HT1080 (cell line): ENCODE data around the gene MRPL10. TPM values are rescaled to one million over a fixed set of nuclear protein-coding genes. Genes with fewer than 3 reads are reported as not detected.

ENCODE experiments used
- DNase-seq: peaks from one replicate; pipeline ENCODE4 v3.0.0-alpha.2; 2015; ENCODE audit warnings: low read depth
- total RNA-seq: library from RNA; depleted of rRNA; stranded (reverse); fragments of >200 nt; shearing (Covaris generic); gene quantifications from 2 replicates; pipeline ENCODE4 v1.2.3, GENCODE V29; 2014

The MRPL10 gene
- total RNA-seq, 1 experiment from 2014 or later = 154 TPM

- DNase-seq = no peak
These were observed 8.8 kb upstream of the MRPL10 start for GRCh38 chr17:47840001-47840741.

GRCh38 chr17:47839071-47839470 is 7.7 kb upstream of the MRPL10 start:
- DNase-seq = no peak

- no peak for DNase-seq
These were observed 7.3 kb upstream of the MRPL10 start for GRCh38 chr17:47838636-47839035.

- peak; percentile 78 for DNase-seq
These were observed 6.2 kb upstream of the MRPL10 start for GRCh38 chr17:47837401-47838039.

- no peak for DNase-seq
These were observed 5.3 kb upstream of the MRPL10 start for GRCh38 chr17:47836601-47837000.

GRCh38 chr17:47834756-47835155 is 3.4 kb upstream of the MRPL10 start:
- DNase-seq = no peak

- DNase-seq = no peak
These were observed 590 bp upstream of the MRPL10 start for GRCh38 chr17:47831934-47832327.

GRCh38 chr17:47830396-47831002 is 842 bp downstream of the MRPL10 start:
- DNase-seq = no peak

- DNase-seq = no peak
These were observed 1.5 kb downstream of the MRPL10 start for GRCh38 chr17:47829870-47830269.

- DNase-seq = no peak
These were observed 7.8 kb downstream of the MRPL10 start for GRCh38 chr17:47823519-47823918.

- DNase-seq = no peak
These were observed 8.6 kb downstream of the MRPL10 start for GRCh38 chr17:47822785-47823184.

- peak; percentile 91 for DNase-seq
These were observed 9.6 kb downstream of the MRPL10 start, which contains the start of gene OSBPL7 for GRCh38 chr17:47821424-47822391. TSS of gene OSBPL7 (minus strand) at chr17:47821794. CDS start at chr17:47820278, 1,516 bp downstream.

- DNase-seq = no peak
These were observed 10.3 kb downstream of the MRPL10 start for GRCh38 chr17:47821031-47821423.

- DNase-seq = peak; percentile 15
These were observed 11.1 kb downstream of the MRPL10 start for GRCh38 chr17:47820033-47820789.

- DNase-seq = no peak
These were observed 11.9 kb downstream of the MRPL10 start for GRCh38 chr17:47819475-47819874.

- no peak for DNase-seq
These were observed 13.2 kb downstream of the MRPL10 start for GRCh38 chr17:47818002-47818695.

- DNase-seq = no peak
These were observed 14.4 kb downstream of the MRPL10 start for GRCh38 chr17:47816947-47817346.

- no peak for DNase-seq
These were observed 15.1 kb downstream of the MRPL10 start for GRCh38 chr17:47816111-47816735.

- DNase-seq = no peak
These were observed 16.0 kb downstream of the MRPL10 start for GRCh38 chr17:47815106-47815918.
